ENCODE measurements around the gene MYL12A. TPM values are rescaled to one million over a fixed set of nuclear protein-coding genes. Genes with fewer than 3 reads are reported as not detected.

MYL12A gene
- total and polyA plus RNA-seq, 3 donors from 2014 or later = 148 to 219 (median 177) TPM

- Histone ChIP-seq H3K9me3 (no peaks in the 10 kb centered on the region), H3K4me1 (no peaks in the 10 kb centered on the region), H3K27me3 (no peaks in the 10 kb centered on the region), H3K27ac (no peak overlapping the region), H3K4me3 (no peak overlapping the region), H3K36me3 (ENCODE audit: low read depth, missing control alignments) (no peaks in the 10 kb centered on the region)
- TF ChIP-seq POLR2A (IDR thresholded peaks at IDR 0.05) (no peak), CTCF (IDR thresholded peaks at IDR 0.05) (no peak)
- peak; percentile 87 for DNase-seq
- intact Hi-C loops (cut with DNase I; ENCODE audit: low total_unique reads) = no loop called here
- 64 to 71% methylated on average over 9 of the region's 9 CpGs for WGBS, 2 donors
Measured at GRCh38 chr18:3230401-3231334, 16.9 kb upstream of the MYL12A start.

GRCh38 chr18:3233004-3233403 is 14.6 kb upstream of the MYL12A start:
- WGBS, 2 donors = 78 to 79% methylated on average over 1 of the region's 1 CpG
- Histone ChIP-seq H3K4me3 (no peak overlapping the region), H3K4me1 (no peaks in the 10 kb centered on the region), H3K36me3 (ENCODE audit: low read depth, missing control alignments) (no peaks in the 10 kb centered on the region), H3K27ac (no peak overlapping the region), H3K27me3 (no peaks in the 10 kb centered on the region), H3K9me3 (no peaks in the 10 kb centered on the region)
- TF ChIP-seq CTCF (IDR thresholded peaks at IDR 0.05) = no peak
- TF ChIP-seq POLR2A (IDR thresholded peaks at IDR 0.05) = no peak
- DNase-seq = no peak
- intact Hi-C loops (cut with DNase I; ENCODE audit: low total_unique reads) = no loop called here

- TF ChIP-seq CTCF (IDR thresholded peaks at IDR 0.05) (no peak), POLR2A (IDR thresholded peaks at IDR 0.05) (no peak)
- Histone ChIP-seq H3K4me1 (no peaks in the 10 kb centered on the region), H3K4me3 (no peak overlapping the region), H3K36me3 (ENCODE audit: low read depth, missing control alignments) (no peaks in the 10 kb centered on the region), H3K27ac (no peak overlapping the region), H3K9me3 (no peaks in the 10 kb centered on the region), H3K27me3 (no peaks in the 10 kb centered on the region)
- WGBS, 2 donors = 93 to 95% methylated on average over 4 of the region's 4 CpGs
- no peak for DNase-seq
- intact Hi-C loops (cut with DNase I; ENCODE audit: low total_unique reads) = no loop called here
Measured at GRCh38 chr18:3233433-3234168, 14.0 kb upstream of the MYL12A start.

GRCh38 chr18:3234457-3234856 is 13.1 kb upstream of the MYL12A start:
- Histone ChIP-seq H3K27me3 (no peaks in the 10 kb centered on the region), H3K9me3 (no peaks in the 10 kb centered on the region), H3K4me3 (no peak overlapping the region), H3K27ac (no peak overlapping the region), H3K4me1 (no peaks in the 10 kb centered on the region), H3K36me3 (ENCODE audit: low read depth, missing control alignments) (no peaks in the 10 kb centered on the region)
- DNase-seq = no peak
- no peak for TF ChIP-seq CTCF (IDR thresholded peaks at IDR 0.05)
- TF ChIP-seq POLR2A (IDR thresholded peaks at IDR 0.05) = no peak
- intact Hi-C loops (cut with DNase I; ENCODE audit: low total_unique reads) = no loop called here
- WGBS, 2 donors = 53 to 70% methylated on average over 5 of the region's 5 CpGs
